Central memory CD8-positive, alpha-beta T cell (primary cell): ENCODE measurements around the gene SCUBE2.
"Not testable (repeated sequence)": the region's sequence is repeated elsewhere in the genome, so short reads cannot be mapped to it uniquely, and the experiment has no call there.

ENCODE experiments used
- ATAC-seq: fragments of 150-1000 bp; cut with Tn5 transposase; replicated peaks from 2 replicates; pipeline ENCODE4 v1.10.0; 2022; ENCODE audit warnings: mild to moderate bottlenecking, moderate FRiP score, moderate number of reproducible peaks; ENCODE audit not compliant: poor library complexity, severe bottlenecking; ENCODE audit errors: extremely low read depth
- DNase-seq, 2 donors: peaks; one replicate each; pipeline ENCODE4 v3.0.0; 2021; ENCODE audit warnings: low spot score in 2 of 2
- H3K27ac Mint-ChIP-seq: one replicate; pipeline ENCODE4 v1.8.0; 2022; ENCODE audit warnings: low read depth, mild to moderate bottlenecking, moderate library complexity, mixed read lengths
- H3K27me3 Mint-ChIP-seq: one replicate; pipeline ENCODE4 v1.8.0; 2022; ENCODE audit warnings: mixed read lengths
- H3K36me3 Mint-ChIP-seq: one replicate; pipeline ENCODE4 v1.8.0; 2022; ENCODE audit warnings: mild to moderate bottlenecking, moderate library complexity, mixed read lengths; ENCODE audit not compliant: insufficient read depth
- H3K4me1 Mint-ChIP-seq: one replicate; pipeline ENCODE4 v1.8.0; 2022; ENCODE audit warnings: mixed read lengths
- H3K4me3 Mint-ChIP-seq: one replicate; pipeline ENCODE4 v1.8.0; 2022; ENCODE audit warnings: mild to moderate bottlenecking, moderate library complexity, mixed read lengths
- H3K9me3 Mint-ChIP-seq: one replicate; pipeline ENCODE4 v1.8.0; 2022; ENCODE audit warnings: mixed read lengths

Gene SCUBE2

DNA sequence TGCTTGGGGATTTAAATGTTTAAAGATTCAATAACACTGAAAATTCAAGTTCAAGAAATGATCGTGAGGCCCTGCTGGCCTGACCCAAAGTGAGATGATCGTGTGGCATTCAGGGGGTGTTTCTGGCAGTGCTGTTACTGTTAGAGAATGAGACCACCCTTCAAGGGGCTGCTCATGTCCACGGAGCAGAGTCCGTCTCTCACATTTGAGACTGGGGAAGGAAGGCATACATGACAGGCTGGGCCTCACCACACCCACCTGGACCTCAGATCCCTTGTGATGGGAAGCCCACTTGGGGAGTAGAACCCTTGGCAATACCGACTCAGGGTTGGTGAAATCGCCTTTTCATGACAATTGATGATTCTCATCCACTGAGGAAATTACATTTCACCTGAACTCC lies 71.5 kb downstream of the SCUBE2 start:
- no peak for DNase-seq
- peaks cover 22% of the 10 kb centered on the region for H3K27me3 Mint-ChIP-seq
- H3K36me3 Mint-ChIP-seq: no peaks in the 10 kb centered on the region
- H3K4me3 Mint-ChIP-seq: no peak overlapping the region
- ATAC-seq: no peak
- no peak overlapping the region for H3K27ac Mint-ChIP-seq
- peaks cover 7% of the 10 kb centered on the region for H3K4me1 Mint-ChIP-seq
- no peaks in the 10 kb centered on the region for H3K9me3 Mint-ChIP-seq

DNA sequence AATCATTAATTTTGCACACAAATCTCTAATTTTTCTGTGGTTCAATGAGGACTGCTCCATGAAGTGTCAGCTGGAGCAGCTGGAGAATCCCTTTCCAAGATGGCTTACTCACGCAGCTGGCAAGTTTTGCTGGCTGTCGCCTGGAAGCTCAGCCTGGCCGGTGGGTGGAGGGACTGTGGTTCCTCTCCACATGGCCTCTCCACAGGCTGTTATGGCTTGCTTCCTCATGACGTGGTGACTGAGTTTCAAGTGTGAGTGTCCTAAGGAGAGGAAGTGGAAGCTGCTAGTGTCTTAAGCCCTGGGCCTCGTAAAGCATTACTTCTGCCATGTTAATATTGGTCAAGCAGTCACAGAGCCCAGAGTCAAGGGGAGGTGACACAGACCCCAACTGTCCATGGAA lies 73.6 kb downstream of the SCUBE2 start:
- Mint-ChIP-seq H3K9me3 (no peaks in the 10 kb centered on the region), H3K27ac (no peak overlapping the region), H3K4me3 (no peak overlapping the region), H3K4me1 (peaks cover 7% of the 10 kb centered on the region), H3K27me3 (peaks cover 14% of the 10 kb centered on the region), H3K36me3 (no peaks in the 10 kb centered on the region)
- ATAC-seq (no peak), DNase-seq (no peak)

DNA sequence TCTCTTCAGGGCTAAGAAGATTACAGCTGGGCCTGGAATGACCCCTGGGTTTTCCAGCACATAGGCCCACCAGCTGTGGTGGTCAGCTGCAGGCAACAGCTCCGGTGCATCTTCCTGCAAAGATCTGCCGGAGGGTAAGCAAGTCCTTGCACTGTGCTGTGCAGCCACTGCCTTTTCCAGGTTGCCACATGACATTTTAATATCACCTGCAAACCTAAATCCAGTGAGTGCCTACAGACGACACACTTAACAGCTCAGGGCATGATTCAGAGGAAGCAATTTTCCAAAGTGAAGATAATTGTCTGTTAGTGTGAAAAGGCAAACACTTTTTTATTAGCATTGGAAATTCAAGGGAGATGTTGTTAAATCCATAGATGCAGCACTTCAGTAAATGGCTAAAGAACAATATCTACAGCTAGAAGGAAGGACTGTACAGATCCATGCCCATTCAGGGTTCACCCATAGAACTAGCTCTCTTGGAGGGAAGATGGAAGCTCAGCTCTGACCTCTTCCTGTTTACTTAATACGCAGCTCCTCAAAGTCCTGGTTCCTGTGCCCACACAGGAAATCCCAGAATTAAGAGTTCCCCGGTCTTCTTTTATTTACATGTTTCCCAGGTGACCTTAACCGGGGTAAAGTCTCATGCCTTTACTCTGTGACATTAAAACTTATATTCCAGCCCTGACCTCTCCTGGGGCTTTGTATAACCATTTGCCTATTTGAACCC lies 74.3 kb downstream of the SCUBE2 start:
- ATAC-seq: no peak
- Mint-ChIP-seq H3K27ac (no peak overlapping the region), H3K9me3 (no peaks in the 10 kb centered on the region), H3K4me3 (no peak overlapping the region), H3K27me3 (peaks cover 9% of the 10 kb centered on the region), H3K4me1 (peaks cover 7% of the 10 kb centered on the region), H3K36me3 (no peaks in the 10 kb centered on the region)
- DNase-seq: no peak

DNA sequence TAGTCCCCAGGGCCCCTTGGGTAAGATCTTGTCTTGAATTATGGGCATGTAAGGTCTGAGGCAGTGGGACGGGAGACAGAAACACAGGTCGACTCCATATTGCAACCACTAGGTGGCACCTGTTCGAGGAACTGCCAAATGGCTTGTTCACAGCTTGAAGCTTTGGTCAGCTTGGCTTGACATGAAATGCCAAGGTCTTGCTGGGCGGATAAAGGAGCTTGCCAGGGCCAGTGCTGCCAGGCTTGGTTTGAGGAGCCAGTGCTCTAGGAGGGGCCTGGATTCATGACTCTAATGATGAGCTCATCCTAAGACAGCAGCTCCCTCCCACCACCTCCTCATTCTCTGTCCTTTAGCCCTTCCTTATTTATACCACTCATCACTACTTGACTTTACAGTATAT lies 75.7 kb downstream of the SCUBE2 start:
- Mint-ChIP-seq H3K27me3 (peaks cover 9% of the 10 kb centered on the region), H3K27ac (no peak overlapping the region), H3K9me3 (no peaks in the 10 kb centered on the region), H3K4me1 (peaks cover 7% of the 10 kb centered on the region), H3K4me3 (no peak overlapping the region), H3K36me3 (no peaks in the 10 kb centered on the region)
- ATAC-seq (no peak), DNase-seq (peak; percentile 23 to 32)

DNA sequence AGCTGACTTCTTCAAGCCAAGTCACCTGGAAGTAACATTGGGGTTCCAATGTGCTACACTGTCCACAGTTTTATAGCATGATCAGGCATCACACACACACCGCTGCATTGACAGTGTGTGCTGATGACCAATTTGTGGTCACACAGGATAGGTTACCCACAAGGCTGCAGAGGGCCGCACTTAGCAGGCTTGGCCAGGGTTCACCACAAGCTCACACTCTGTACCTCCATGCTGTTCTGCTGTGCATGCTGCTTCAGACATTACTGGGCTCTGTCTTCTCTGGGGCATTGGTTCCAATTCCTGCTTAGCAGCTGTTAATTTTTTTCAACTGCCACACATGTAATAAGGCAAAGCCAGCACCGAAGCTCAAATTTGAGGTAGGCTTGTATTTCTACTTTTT lies 76.6 kb downstream of the SCUBE2 start:
- peaks cover 7% of the 10 kb centered on the region for H3K4me1 Mint-ChIP-seq

DNA sequence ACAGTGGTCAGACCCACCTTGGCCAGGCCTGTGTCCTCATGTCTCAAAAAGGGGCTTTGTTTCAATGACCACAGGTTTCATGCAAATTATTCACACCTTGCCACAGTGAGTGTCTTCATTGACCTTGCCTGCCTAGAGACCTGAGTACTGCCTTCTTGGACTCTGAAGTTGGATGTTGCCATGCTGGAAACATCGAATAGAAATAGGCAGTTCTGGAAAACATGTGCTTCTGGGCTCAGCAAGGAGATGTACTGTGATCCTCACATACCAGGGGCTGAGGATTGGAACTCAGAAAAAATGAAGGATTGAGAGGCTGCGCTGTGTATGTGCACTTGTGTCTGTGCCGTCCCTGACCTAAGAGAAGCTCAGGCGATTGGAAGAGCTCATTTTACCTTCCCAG lies 78.0 kb downstream of the SCUBE2 start:
- Mint-ChIP-seq H3K4me3 (no peak overlapping the region), H3K36me3 (no peaks in the 10 kb centered on the region), H3K27me3 (peaks cover 9% of the 10 kb centered on the region), H3K9me3 (no peaks in the 10 kb centered on the region), H3K27ac (no peak overlapping the region), H3K4me1 (peaks cover 7% of the 10 kb centered on the region)
- DNase-seq (no peak), ATAC-seq (no peak)

More for the DNA sequence above, 76.6 kb downstream of the SCUBE2 start:
- Mint-ChIP-seq H3K36me3 (no peaks in the 10 kb centered on the region), H3K4me3 (no peak overlapping the region), H3K9me3 (no peaks in the 10 kb centered on the region), H3K27ac (no peak overlapping the region), H3K27me3 (peaks cover 9% of the 10 kb centered on the region)
- ATAC-seq: no peak
- no peak for DNase-seq

DNA sequence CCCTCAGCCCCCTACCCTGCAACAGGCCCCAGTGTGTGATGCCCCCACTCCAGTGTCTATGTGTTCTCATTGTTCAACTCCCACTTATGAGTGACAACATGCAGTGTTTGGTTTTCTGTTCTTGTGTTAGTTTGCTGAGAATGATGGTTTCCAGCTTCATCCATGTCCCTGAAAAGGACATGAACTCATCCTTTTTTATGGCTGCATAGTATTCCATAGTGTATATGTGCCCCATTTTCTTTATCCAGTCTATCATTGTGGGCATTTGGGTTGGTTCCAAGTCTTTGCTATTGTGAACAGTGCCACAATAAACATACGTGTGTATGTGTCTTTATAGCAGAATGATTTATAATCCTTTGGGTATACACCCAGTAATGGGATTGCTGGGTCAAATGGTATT lies 81.9 kb downstream of the SCUBE2 start:
- not testable (repeated sequence) for DNase-seq, H3K36me3 Mint-ChIP-seq, H3K9me3 Mint-ChIP-seq, ATAC-seq, H3K27ac Mint-ChIP-seq, H3K4me3 Mint-ChIP-seq, H3K27me3 Mint-ChIP-seq
- peaks cover 10% of the 10 kb centered on the region for H3K4me1 Mint-ChIP-seq

DNA sequence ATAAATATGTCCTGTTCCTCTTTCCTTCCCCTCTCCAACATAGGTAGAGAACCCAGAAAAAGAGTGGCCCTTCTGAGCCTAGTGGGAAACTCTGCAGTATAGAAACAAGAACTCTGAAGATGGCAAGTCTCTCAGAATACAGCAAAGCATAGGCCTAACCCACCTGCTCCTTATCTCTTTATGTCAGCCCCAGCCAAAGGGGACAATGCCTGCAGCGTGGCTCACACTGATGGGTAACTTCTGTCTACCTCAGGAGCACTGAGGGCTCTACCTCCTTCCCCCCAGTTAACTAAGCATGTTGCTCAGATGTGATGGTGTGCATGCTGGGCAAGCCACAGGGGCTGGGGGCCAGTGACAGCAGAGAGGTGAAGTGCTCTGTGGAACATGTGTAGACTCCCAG lies 82.7 kb downstream of the SCUBE2 start:
- Mint-ChIP-seq H3K4me3 (no peak overlapping the region), H3K36me3 (peaks cover 5% of the 10 kb centered on the region), H3K9me3 (no peaks in the 10 kb centered on the region), H3K4me1 (peaks cover 10% of the 10 kb centered on the region), H3K27ac (no peak overlapping the region), H3K27me3 (peaks cover 9% of the 10 kb centered on the region)
- DNase-seq: no peak
- no peak for ATAC-seq

DNA sequence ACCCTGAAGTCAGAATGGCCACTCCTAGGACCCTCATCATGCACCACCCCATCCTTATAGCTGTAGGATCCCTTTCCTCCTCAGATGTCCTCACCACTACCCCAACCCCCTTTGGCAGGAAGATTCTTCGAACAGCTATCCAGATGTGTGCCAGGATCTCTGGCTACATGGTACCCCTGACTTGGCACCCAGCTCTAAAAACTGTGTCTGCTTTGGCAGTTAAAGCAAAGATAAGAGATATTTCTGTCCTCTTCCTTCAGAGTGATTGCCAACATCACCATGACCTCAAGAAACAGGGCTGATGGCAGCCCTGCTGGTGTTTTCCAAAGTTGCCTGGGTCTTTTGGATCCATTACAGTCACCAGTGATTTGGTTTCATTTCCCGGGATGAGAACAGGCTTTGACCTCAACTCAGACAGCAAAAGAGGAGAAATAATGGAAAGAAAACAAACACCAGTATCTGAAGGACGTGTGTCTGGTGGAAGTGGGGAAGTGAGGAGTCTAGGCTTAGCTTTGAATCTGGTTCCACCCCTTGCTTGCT lies 83.3 kb downstream of the SCUBE2 start:
- no peak for ATAC-seq
- H3K4me3 Mint-ChIP-seq: no peak overlapping the region
- H3K27ac Mint-ChIP-seq: no peak overlapping the region
- peaks cover 15% of the 10 kb centered on the region for H3K4me1 Mint-ChIP-seq
- peaks cover 5% of the 10 kb centered on the region for H3K36me3 Mint-ChIP-seq
- peaks cover 4% of the 10 kb centered on the region for H3K27me3 Mint-ChIP-seq
- H3K9me3 Mint-ChIP-seq: no peaks in the 10 kb centered on the region
- DNase-seq: no peak

DNA sequence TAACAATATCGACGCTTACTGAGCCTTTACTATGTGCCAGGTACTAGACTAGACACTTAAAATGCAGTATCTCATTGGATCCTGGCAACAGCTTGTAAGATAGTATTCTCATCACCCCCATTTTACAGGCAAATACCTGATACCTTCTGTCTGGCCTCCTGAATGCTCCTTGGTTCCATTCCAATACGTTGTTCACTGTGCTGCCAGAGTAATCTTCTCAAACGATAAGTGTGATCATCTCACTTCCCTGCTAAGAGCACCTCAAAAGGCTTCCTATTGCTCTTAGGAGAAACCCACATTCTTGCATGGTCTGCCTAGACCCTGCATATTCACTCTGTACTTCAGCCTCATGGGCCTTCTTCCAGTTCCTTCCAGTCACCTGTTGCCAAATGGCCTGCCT lies 86.3 kb downstream of the SCUBE2 start:
- H3K36me3 Mint-ChIP-seq: peaks cover 5% of the 10 kb centered on the region
- no peak for ATAC-seq
- H3K27ac Mint-ChIP-seq: peak overlapping the region; percentile 14
- no peaks in the 10 kb centered on the region for H3K9me3 Mint-ChIP-seq
- DNase-seq: no peak
- peaks cover 24% of the 10 kb centered on the region for H3K4me1 Mint-ChIP-seq
- peak overlapping the region; percentile 71 for H3K4me3 Mint-ChIP-seq
- H3K27me3 Mint-ChIP-seq: peaks cover 19% of the 10 kb centered on the region

DNA sequence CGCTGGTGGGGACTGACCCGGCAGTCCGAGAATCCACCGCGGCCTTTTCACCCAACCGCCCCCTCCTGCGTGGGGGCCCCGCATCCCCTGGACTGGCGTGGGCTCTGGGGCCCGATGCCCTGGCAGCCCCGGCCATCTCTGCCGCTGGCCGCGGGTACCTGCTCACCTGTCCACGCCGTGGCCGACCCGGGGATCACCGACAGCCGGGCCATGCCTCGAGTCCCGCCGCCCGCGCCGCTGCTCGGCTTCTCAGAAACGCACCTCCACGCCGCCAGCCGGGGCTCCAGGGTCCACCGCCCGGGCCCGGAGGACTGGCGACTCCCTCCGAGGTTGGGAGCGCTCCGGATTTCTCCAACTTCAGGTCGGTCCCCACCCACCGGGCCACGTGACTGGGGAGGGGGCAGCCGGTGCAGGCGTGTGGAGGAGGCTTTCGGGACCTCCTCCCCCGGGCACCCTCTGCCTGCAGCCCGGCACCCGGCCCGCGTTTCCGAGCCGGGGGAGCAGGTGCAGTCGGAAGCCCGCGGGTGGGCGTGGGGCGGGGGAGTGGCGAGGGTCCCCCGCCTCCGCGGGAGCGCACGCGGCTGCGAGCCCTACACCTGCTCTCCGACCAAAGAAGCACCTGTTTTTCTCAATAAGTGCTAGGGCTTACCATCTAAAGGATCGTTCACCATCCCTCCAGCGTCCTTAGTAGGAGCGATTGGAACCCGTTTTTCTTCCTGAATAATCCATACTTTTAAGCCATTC lies 87.0 kb downstream of the SCUBE2 start:
- Mint-ChIP-seq H3K27me3 (peaks cover 27% of the 10 kb centered on the region), H3K36me3 (peaks cover 5% of the 10 kb centered on the region), H3K9me3 (no peaks in the 10 kb centered on the region), H3K4me3 (peak overlapping the region; percentile 71), H3K27ac (peak overlapping the region; percentile 14), H3K4me1 (peaks cover 24% of the 10 kb centered on the region)
- DNase-seq (peak in 1 of 2 donors; percentile 17), ATAC-seq (no peak)

DNA sequence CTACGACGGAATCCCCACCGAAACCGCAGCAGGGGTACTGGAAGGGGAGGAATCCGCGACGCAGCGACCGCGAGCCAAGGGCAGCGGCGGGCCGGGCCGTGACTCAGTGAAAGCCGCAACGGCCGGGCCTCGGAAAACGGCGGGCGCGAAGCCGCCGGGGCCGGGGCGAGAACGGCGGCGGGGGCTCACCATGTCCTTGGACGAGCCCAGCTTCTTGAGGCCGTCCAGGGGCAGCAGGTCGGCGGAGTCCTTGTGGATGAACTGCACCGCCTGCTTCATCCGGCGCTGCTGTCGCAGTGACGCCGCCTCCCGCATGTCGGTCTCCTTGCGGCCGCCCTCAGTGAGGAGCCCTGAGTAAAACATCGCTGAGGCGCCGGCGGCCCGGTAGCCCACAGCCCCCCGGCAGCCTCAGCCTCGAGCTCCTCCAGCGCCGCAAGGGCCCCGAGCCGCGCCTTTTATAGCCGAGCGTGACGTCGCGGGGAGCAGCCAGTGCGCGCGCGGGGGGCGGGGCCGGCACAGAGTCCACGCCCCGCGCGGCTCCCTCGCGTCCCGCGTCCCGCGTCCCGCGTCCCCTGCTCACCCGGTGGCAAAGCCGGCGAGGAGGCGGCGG lies 87.7 kb downstream of the SCUBE2 start, which contains the start of gene NRIP3:
TSS of gene NRIP3 (minus strand) at position 429 of the 610 bp plus-strand sequence. CDS start at position 363, 66 bp downstream.
- DNase-seq (peak; percentile 71 to 72), ATAC-seq (peak; percentile 79)
- Mint-ChIP-seq H3K9me3 (no peaks in the 10 kb centered on the region), H3K27me3 (peaks cover 34% of the 10 kb centered on the region), H3K27ac (peak within 1 kb of the TSS; percentile 45), H3K36me3 (peaks cover 5% of the 10 kb centered on the region), H3K4me1 (peaks cover 24% of the 10 kb centered on the region), H3K4me3 (peak within 1 kb of the TSS; percentile 80)
